H1 (cell line): ENCODE results near the gene CSAD. TPM values are rescaled to one million over a fixed set of nuclear protein-coding genes. Genes with fewer than 3 reads are reported as not detected.

ENCODE experiments used
- CTCF ChIA-PET: fragments of 300-600 bp; sonication (Branson Sonifier 250); formaldehyde crosslinking; loops from one replicate; lab custom pipeline; 2021; ENCODE audit not compliant: partially characterized antibody; lab: Charles Lee
- POLR2A ChIA-PET: fragments of 300-600 bp; sonication (Branson Sonifier 250); formaldehyde crosslinking; loops from one replicate; lab custom pipeline; 2021; ENCODE audit warnings: inconsistent platforms; ENCODE audit not compliant: partially characterized antibody; lab: Charles Lee
- DNase-seq, 2 experiments: peaks; one replicate each; pipeline versions ENCODE4 v3.0.0 to v3.0.0-alpha.2; 2010 to 2022; ENCODE audit warnings: low spot score in 2 of 2, low read depth in 1 of 2, mixed read lengths in 1 of 2
- FAIRE-seq: peaks from 2 replicates; lab custom pipeline; 2011; peaks lifted over from hg19 to GRCh38; lab: Jason Lieb, UNC
- H2AFZ ChIP-seq: 2 replicates; pipeline ENCODE4 v1.8.1; 2012; ENCODE audit warnings: low read length, inconsistent platforms
- H2AK5ac ChIP-seq: 2 replicates; pipeline ENCODE4 v1.6.1; 2013; ENCODE audit warnings: low read depth, low read length
- H2BK120ac ChIP-seq: replicated peaks from 2 replicates; pipeline ENCODE3; 2013; ENCODE audit warnings: low read depth, low read length, inconsistent platforms
- H2BK12ac ChIP-seq: 2 replicates; pipeline ENCODE4 v1.6.1; 2013; ENCODE audit warnings: low read depth, low read length
- H2BK15ac ChIP-seq: 2 replicates; pipeline ENCODE4 v1.6.1; 2013; ENCODE audit warnings: low read length
- H2BK20ac ChIP-seq: 2 replicates; pipeline ENCODE4 v1.6.1; 2013; ENCODE audit warnings: low read length
- H2BK5ac ChIP-seq: 2 replicates; pipeline ENCODE4 v1.6.1; 2013; ENCODE audit warnings: low read depth, low read length
- H3K14ac ChIP-seq: 2 replicates; pipeline ENCODE4 v1.6.1; 2013; ENCODE audit warnings: inconsistent platforms; ENCODE audit not compliant: insufficient read length
- H3K18ac ChIP-seq: 2 replicates; pipeline ENCODE4 v1.6.1; 2013; ENCODE audit warnings: low read length; ENCODE audit errors: extremely low read depth
- H3K23ac ChIP-seq: 2 replicates; pipeline ENCODE4 v1.6.1; 2013; ENCODE audit warnings: inconsistent platforms; ENCODE audit not compliant: insufficient read length
- H3K23me2 ChIP-seq: 2 replicates; pipeline ENCODE4 v1.6.1; 2013; ENCODE audit warnings: low read depth, low read length
- H3K27ac ChIP-seq: 2 replicates; pipeline ENCODE4 v1.6.1; 2011; ENCODE audit warnings: low read depth, low read length, inconsistent platforms
- H3K27me3 ChIP-seq, 4 experiments: replicated peaks in 1 of 4; 1 replicate in 1 of 4; 2 replicates in 3 of 4; pipeline versions ENCODE4 v1.6.1 to v1.8.1; 2011 to 2013; ENCODE audit warnings: low read length in 3 of 4, mild to moderate bottlenecking in 3 of 4, inconsistent platforms in 2 of 4, mixed read lengths in 2 of 4, moderate library complexity in 1 of 4; ENCODE audit not compliant: control insufficient read depth in 3 of 4, insufficient read depth in 3 of 4; ENCODE audit errors: extremely low read depth in 1 of 4
- H3K36me3 ChIP-seq, 4 experiments: 2 replicates each; pipeline versions ENCODE4 v1.6.1 to v1.8.1; 2011 to 2013; ENCODE audit warnings: mild to moderate bottlenecking in 4 of 4, low read length in 3 of 4, moderate library complexity in 2 of 4, control low read depth in 1 of 4, inconsistent platforms in 1 of 4; ENCODE audit not compliant: insufficient read depth in 4 of 4, control insufficient read depth in 2 of 4
- H3K4ac ChIP-seq: replicated peaks from 2 replicates; pipeline ENCODE3; 2013; ENCODE audit warnings: low read length, low read depth, mixed read lengths, inconsistent platforms; ENCODE audit not compliant: insufficient read length
- H3K4me1 ChIP-seq, 4 experiments: replicated peaks in 1 of 4; 1 replicate in 1 of 4; 2 replicates in 3 of 4; pipeline versions ENCODE4 v1.6.1 to v1.8.1; 2011 to 2013; ENCODE audit warnings: low read length in 3 of 4, inconsistent platforms in 2 of 4, mixed read lengths in 1 of 4; ENCODE audit not compliant: insufficient read depth in 4 of 4, control insufficient read depth in 3 of 4
- H3K4me2 ChIP-seq, 2 experiments: 2 replicates each; pipeline versions ENCODE4 v1.6.1 to v1.8.1; 2011 to 2013; ENCODE audit warnings: low read depth in 2 of 2, low read length in 2 of 2, control low read depth in 1 of 2, inconsistent platforms in 1 of 2, mild to moderate bottlenecking in 1 of 2; ENCODE audit not compliant: insufficient read depth in 1 of 2
- H3K4me3 ChIP-seq, 4 experiments: fragments of 200-600, 300-600 bp in 1 of 4; sonication (generic), shearing (Covaris generic), sonication (Bioruptor Twin) in 1 of 4; 2 replicates each; pipeline versions ENCODE4 v1.5.1 to v1.8.1; 2011 to 2016; ENCODE audit warnings: low read length in 4 of 4, low read depth in 3 of 4, control low read depth in 2 of 4, inconsistent platforms in 2 of 4, mild to moderate bottlenecking in 2 of 4, mixed read lengths in 1 of 4, moderate library complexity in 1 of 4; ENCODE audit not compliant: insufficient read depth in 2 of 4; ENCODE audit errors: extremely low read depth in 1 of 4
- H3K56ac ChIP-seq: replicated peaks from 2 replicates; pipeline ENCODE3; 2013; ENCODE audit warnings: low read depth, mild to moderate bottlenecking, mixed read lengths, low read length, inconsistent platforms; ENCODE audit not compliant: insufficient read length
- H3K79me1 ChIP-seq: 2 replicates; pipeline ENCODE4 v1.6.1; 2013; ENCODE audit warnings: low read depth, low read length, control low read depth
- H3K79me2 ChIP-seq, 2 experiments: 2 replicates each; pipeline versions ENCODE4 v1.6.1 to v1.8.1; 2012 to 2013; ENCODE audit warnings: low read length in 2 of 2, mild to moderate bottlenecking in 2 of 2, inconsistent platforms in 1 of 2; ENCODE audit not compliant: insufficient read depth in 2 of 2, control insufficient read depth in 1 of 2
- H3K9ac ChIP-seq, 4 experiments: replicated peaks in 1 of 4; 1 replicate in 1 of 4; 2 replicates in 3 of 4; pipeline versions ENCODE4 v1.6.1 to v1.8.1; 2011 to 2013; ENCODE audit warnings: low read depth in 3 of 4, low read length in 3 of 4, control low read depth in 2 of 4, mild to moderate bottlenecking in 2 of 4, moderate library complexity in 2 of 4, inconsistent platforms in 1 of 4; ENCODE audit errors: extremely low read depth in 1 of 4
- H3K9me3 ChIP-seq, 2 experiments: 2 replicates each; pipeline versions ENCODE4 v1.6.1 to v1.8.1; 2012 to 2013; ENCODE audit warnings: mild to moderate bottlenecking in 2 of 2, moderate library complexity in 2 of 2, control low read depth in 1 of 2, inconsistent platforms in 1 of 2, low read depth in 1 of 2, low read length in 1 of 2, mixed read lengths in 1 of 2; ENCODE audit not compliant: insufficient read depth in 2 of 2
- H4K20me1 ChIP-seq, 2 experiments: replicated peaks in 1 of 2; 2 replicates each; pipeline versions ENCODE3 to v1.8.1; 2011 to 2013; ENCODE audit warnings: inconsistent platforms in 2 of 2, low read length in 2 of 2, mild to moderate bottlenecking in 1 of 2; ENCODE audit not compliant: insufficient read depth in 2 of 2, control insufficient read depth in 1 of 2
- H4K5ac ChIP-seq: 2 replicates; pipeline ENCODE4 v1.6.1; 2013; ENCODE audit warnings: low read length, low read depth, mixed read lengths, inconsistent platforms; ENCODE audit not compliant: insufficient read length
- H4K8ac ChIP-seq: 2 replicates; pipeline ENCODE4 v1.8.0; 2013; ENCODE audit warnings: mild to moderate bottlenecking, moderate library complexity, low read length, inconsistent platforms; ENCODE audit not compliant: insufficient read depth; ENCODE audit errors: extremely low read depth
- H4K91ac ChIP-seq: replicated peaks from 2 replicates; pipeline ENCODE3; 2013; ENCODE audit warnings: low read length, mixed read lengths, inconsistent platforms; ENCODE audit not compliant: insufficient read length
- CBX8 ChIP-seq: fragments of 300-800, 300-1000 bp; sonication (generic); IDR thresholded peaks from 2 replicates; pipeline ENCODE4 v1.7.1; 2016; ENCODE audit warnings: low read depth, low read length, borderline replicate concordance
- GTF2F1 ChIP-seq: IDR thresholded peaks from 2 replicates; pipeline ENCODE4 v1.6.1; 2012; ENCODE audit warnings: low read depth, low read length, improper control_type of control experiment, borderline replicate concordance
- KDM4A ChIP-seq: IDR thresholded peaks from one replicate; pipeline ENCODE4 v1.7.1; 2012; ENCODE audit warnings: low read depth, mild to moderate bottlenecking, moderate library complexity, low read length, inconsistent platforms; ENCODE audit not compliant: severe bottlenecking
- PHF8 ChIP-seq: fragments of 200-600 bp; sonication (generic); conservative IDR thresholded peaks from 2 replicates; pipeline ENCODE4 v1.7.1; 2012; ENCODE audit warnings: low read depth, mild to moderate bottlenecking, inconsistent platforms, low read length, moderate library complexity
- POLR2A ChIP-seq, 2 experiments: IDR thresholded peaks; 1 replicate in 1 of 2; 2 replicates in 1 of 2; pipeline ENCODE4 v1.6.1; 2011; ENCODE audit warnings: low read depth in 2 of 2, low read length in 2 of 2, mild to moderate bottlenecking in 2 of 2; ENCODE audit errors: control extremely low read depth in 1 of 2
- SIN3A ChIP-seq, 2 experiments: IDR thresholded peaks in 1 of 2; conservative IDR thresholded peaks in 1 of 2; 2 replicates each; pipeline ENCODE4 v1.6.1; 2011 to 2012; ENCODE audit warnings: low read length in 2 of 2, improper control_type of control experiment in 1 of 2, low read depth in 1 of 2, mild to moderate bottlenecking in 1 of 2
- SP1 ChIP-seq: IDR thresholded peaks from 2 replicates; pipeline ENCODE4 v1.6.1; 2011; ENCODE audit warnings: low read depth, low read length
- WGBS, 2 experiments: shearing (Covaris generic) in 1 of 2; methylation state at CpG; one replicate each; pipeline versions ENCODE4 v1.1.6 to v1.1.7; 2013 to 2015; ENCODE audit warnings: low lambda C conversion rate in 2 of 2, mixed read lengths in 2 of 2, inconsistent platforms in 1 of 2, low coverage in 1 of 2, missing lambda C conversion rate in 1 of 2; ENCODE audit not compliant: insufficient replicate concordance in 2 of 2, insufficient coverage in 1 of 2, insufficient read length in 1 of 2; ENCODE audit errors: extremely low coverage in 1 of 2, missing lambda C conversion rate in 1 of 2; 5-methylcytosine and 5-hydroxymethylcytosine counted together
- polyA plus RNA-seq, 7 experiments: library from polyadenylated mRNA; depleted of rRNA in 3 of 7; stranded (reverse) in 5 of 7; unstranded in 2 of 7; fragments of >200 nt in 5 of 7; fragments of 200-250 nt in 2 of 7; gene quantifications; 1 replicate in 5 of 7; 2 replicates in 1 of 7; 4 replicates in 1 of 7; pipeline versions ENCODE4 v1.2.1 to v1.2.3, GENCODE V29; 2011 to 2013; ENCODE audit warnings: missing spikeins in 2 of 7, mixed read lengths in 2 of 7
- total RNA-seq: library from RNA; stranded (reverse); fragmentation: NEBNext Ultra II Directional; extraction: Animal tissue kit (Norgen Biotek cat#: 25700); gene quantifications from 2 replicates; pipeline ENCODE4 v1.2.1, GENCODE V29; 2021
- TF ChIP-seq, protein P1 (sequence below), 3 experiments: IDR thresholded peaks; 1 replicate in 2 of 3; 2 replicates in 1 of 3; pipeline versions ENCODE4 v1.5.1 to v1.6.1; 2011; ENCODE audit warnings: low read length in 3 of 3, mild to moderate bottlenecking in 3 of 3, inconsistent platforms in 2 of 3, low read depth in 1 of 3, moderate library complexity in 1 of 3; ENCODE audit not compliant: insufficient read depth in 1 of 3; ENCODE audit errors: control extremely low read depth in 1 of 3

CSAD gene
- total and polyA plus RNA-seq, 2 of the 8 experiments (the other 6 are each of a cell fraction or from before 2014, with no cell fraction given): 8.8 to 11.3 TPM

DNA sequence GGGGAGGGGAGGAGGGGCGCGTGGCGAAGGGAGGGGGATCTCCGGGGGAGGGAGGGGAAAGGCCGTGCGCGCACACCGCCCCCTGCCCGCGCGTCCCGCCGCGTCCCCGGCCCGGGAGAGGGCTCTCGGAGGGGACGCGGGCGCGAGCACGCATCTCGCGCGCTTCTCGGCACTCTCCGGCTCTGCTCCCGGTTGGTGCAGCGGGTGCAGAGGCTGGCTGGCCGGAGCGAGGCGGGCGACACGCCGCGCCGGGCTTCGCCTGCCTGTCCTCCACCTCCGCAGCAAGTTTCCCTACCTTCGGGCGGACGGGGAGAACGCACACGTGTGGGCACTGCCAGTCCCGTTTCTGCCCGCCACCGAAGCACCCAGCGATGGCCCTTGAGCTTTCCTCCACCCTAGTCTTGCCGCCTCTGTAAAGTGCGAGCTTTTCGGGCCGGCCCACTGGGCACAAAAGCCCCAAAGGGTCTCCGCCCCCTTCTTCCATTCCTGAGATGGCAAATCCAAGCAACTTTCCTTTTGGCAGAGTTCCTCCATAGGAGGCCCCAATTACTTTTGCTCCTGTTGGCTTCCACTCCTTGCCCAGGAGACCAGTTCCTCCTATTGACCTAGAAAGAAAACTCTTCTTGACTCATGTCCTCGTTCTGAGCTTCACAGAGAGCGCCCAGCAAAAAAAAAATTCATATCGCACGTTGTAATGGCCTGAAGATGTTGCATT lies 363 bp upstream of the CSAD start:
- peak overlapping the region; percentile 91 for H3K56ac ChIP-seq
- H3K4me1 ChIP-seq: peaks cover 2 to 10% (median 4%) of the 10 kb centered on the region in 4 experiments; a peak in 6 of 7 replicates
- POLR2A ChIA-PET: interaction anchor here (0.6 to 3.8 kb wide), 22 partner anchors 10 to 272 kb away, joined by 3 to 18 read pairs (median 3); partner anchors contain the start of genes EIF4B and MYG1
- peaks cover 4 to 29% (median 18%) of the 10 kb centered on the region in 4 experiments for H3K27me3 ChIP-seq
- H3K4ac ChIP-seq: no peak overlapping the region
- no peak overlapping the region for H3K23ac ChIP-seq
- no peak overlapping the region for H2BK12ac ChIP-seq
- WGBS, 2 experiments: 4% methylated on average over 29 of the region's 57 CpGs; no CpG with 5 or more reads in 1 of the 2 experiments
- FAIRE-seq (no peak), DNase-seq (peak in 1 of 2 experiments; percentile 84)
- H2BK120ac ChIP-seq: no peak overlapping the region
- peak overlapping the region; percentile 97 for H3K18ac ChIP-seq
- H4K20me1 ChIP-seq: peaks cover 0 to 11% of the 10 kb centered on the region in 2 experiments
- H2BK15ac ChIP-seq: no peak overlapping the region
- H3K36me3 ChIP-seq: peaks cover 10 to 32% (median 23%) of the 10 kb centered on the region in 4 experiments
- CTCF ChIA-PET: interaction anchor here (0.6 to 11.1 kb wide), 14 partner anchors 10 to 155 kb away, joined by 3 to 164 read pairs (median 4); partner anchors contain the start of genes AAAS, ESPL1 and ITGB7
- peak overlapping the region; percentile 89; the same call in 1 of the 2 replicates for H2BK5ac ChIP-seq
- H3K27ac ChIP-seq: peak overlapping the region; percentile 34; the same call in 1 of the 2 replicates
- peak overlapping the region; percentile 71 to 89 (median 83) for H3K4me3 ChIP-seq
- peak overlapping the region; percentile 96 for H4K5ac ChIP-seq
- no peak overlapping the region for H3K14ac ChIP-seq
- no peak overlapping the region for H4K91ac ChIP-seq
- H3K79me2 ChIP-seq: peaks cover 0 to 11% of the 10 kb centered on the region in 2 experiments; a peak in 2 of 4 replicates
- H2AFZ ChIP-seq: no peak overlapping the region
- peak overlapping the region; percentile 57 to 71 (median 68); a peak in 6 of 7 replicates for H3K9ac ChIP-seq
- H3K23me2 ChIP-seq: peaks cover 8% of the 10 kb centered on the region
- H3K4me2 ChIP-seq: peak overlapping the region; percentile 95
- H2BK20ac ChIP-seq: no peak overlapping the region
- H2AK5ac ChIP-seq: no peak overlapping the region
- peak overlapping the region; percentile 74; the same call in 1 of the 2 replicates for H4K8ac ChIP-seq
- peaks cover 2% of the 10 kb centered on the region; the same call in 1 of the 2 replicates for H3K79me1 ChIP-seq
- no peaks in the 10 kb centered on the region for H3K9me3 ChIP-seq
- TF ChIP-seq POLR2A (IDR thresholded peaks at IDR 0.05; ENCODE audit: control extremely low read depth in 1 of 2, low read depth in 2 of 2, low read length in 2 of 2) (peak in 1 of 2 experiments; percentile 29; a peak in 1 of 3 replicates), KDM4A (peak; percentile 65), SIN3A (conservative IDR thresholded peaks at IDR 0.05 in 1 of 2, IDR thresholded peaks at IDR 0.05 in 1 of 2; ENCODE audit: low read depth in 1 of 2, low read length in 2 of 2) (peak in 1 of 2 experiments; percentile 63; a peak in 1 of 4 replicates), GTF2F1 (no peak), SP1 (no peak), CBX8 (no peak), PHF8 (peak; percentile 43; the same call in 1 of the 2 replicates)
- TF ChIP-seq, protein P1, sequence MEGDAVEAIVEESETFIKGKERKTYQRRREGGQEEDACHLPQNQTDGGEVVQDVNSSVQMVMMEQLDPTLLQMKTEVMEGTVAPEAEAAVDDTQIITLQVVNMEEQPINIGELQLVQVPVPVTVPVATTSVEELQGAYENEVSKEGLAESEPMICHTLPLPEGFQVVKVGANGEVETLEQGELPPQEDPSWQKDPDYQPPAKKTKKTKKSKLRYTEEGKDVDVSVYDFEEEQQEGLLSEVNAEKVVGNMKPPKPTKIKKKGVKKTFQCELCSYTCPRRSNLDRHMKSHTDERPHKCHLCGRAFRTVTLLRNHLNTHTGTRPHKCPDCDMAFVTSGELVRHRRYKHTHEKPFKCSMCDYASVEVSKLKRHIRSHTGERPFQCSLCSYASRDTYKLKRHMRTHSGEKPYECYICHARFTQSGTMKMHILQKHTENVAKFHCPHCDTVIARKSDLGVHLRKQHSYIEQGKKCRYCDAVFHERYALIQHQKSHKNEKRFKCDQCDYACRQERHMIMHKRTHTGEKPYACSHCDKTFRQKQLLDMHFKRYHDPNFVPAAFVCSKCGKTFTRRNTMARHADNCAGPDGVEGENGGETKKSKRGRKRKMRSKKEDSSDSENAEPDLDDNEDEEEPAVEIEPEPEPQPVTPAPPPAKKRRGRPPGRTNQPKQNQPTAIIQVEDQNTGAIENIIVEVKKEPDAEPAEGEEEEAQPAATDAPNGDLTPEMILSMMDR (IDR thresholded peaks at IDR 0.05; ENCODE audit: control extremely low read depth in 1 of 3, insufficient read depth in 1 of 3, low read depth in 1 of 3, low read length in 3 of 3): no peak
